B cell (primary cell): ENCODE results near the gene CLSTN2. TPM values are rescaled to one million over a fixed set of nuclear protein-coding genes. Genes with fewer than 3 reads are reported as not detected.

Experiments
- ATAC-seq: fragments of 200-7000 bp; cut with Tn5 transposase; one replicate; pipeline ENCODE4 v1.10.0; 2021; ENCODE audit warnings: low read depth, mild to moderate bottlenecking, moderate number of reproducible peaks, moderate library complexity
- CTCF ChIA-PET: fragments of 350-600 bp; sonication (Branson Sonifier 250); formaldehyde crosslinking; loops from one replicate; lab custom pipeline; 2021; ENCODE audit warnings: antibody characterized with exemption, inconsistent platforms; lab: Charles Lee
- POLR2A ChIA-PET: fragments of 350-600 bp; sonication (Branson Sonifier 250); formaldehyde crosslinking; loops from one replicate; lab custom pipeline; 2021; ENCODE audit warnings: antibody characterized with exemption; lab: Charles Lee
- DNase-seq: peaks from one replicate; pipeline ENCODE4 v3.0.0; 2013
- H2AFZ ChIP-seq: 2 replicates; pipeline ENCODE4 v1.6.1; 2012; ENCODE audit warnings: mild to moderate bottlenecking, low read depth, low read length; ENCODE audit not compliant: insufficient read depth, poor library complexity, severe bottlenecking
- H3K27ac ChIP-seq, 2 donors: 1 replicate in 1 of 2; 2 replicates in 1 of 2; pipeline ENCODE4 v1.5.1; 2012 to 2013; ENCODE audit warnings: low read length in 2 of 2, mild to moderate bottlenecking in 2 of 2, moderate library complexity in 1 of 2
- H3K27me3 ChIP-seq, 4 experiments: fragments of 200-600 bp in 1 of 4; sonication (generic) in 1 of 4; replicated peaks in 1 of 4; 1 replicate in 2 of 4; 2 replicates in 2 of 4; pipeline versions ENCODE4 v1.6.1 to v1.7.0; 2013 to 2016; ENCODE audit warnings: low read length in 3 of 4, mild to moderate bottlenecking in 2 of 4, mixed read lengths in 1 of 4, moderate library complexity in 1 of 4; ENCODE audit not compliant: insufficient read depth in 4 of 4, control insufficient read depth in 3 of 4; ENCODE audit errors: control extremely low read depth in 1 of 4
- H3K36me3 ChIP-seq, 2 experiments: replicated peaks in 1 of 2; 1 replicate in 1 of 2; 2 replicates in 1 of 2; pipeline versions ENCODE4 v1.6.1 to v1.7.1; 2013; ENCODE audit warnings: low read length in 1 of 2; ENCODE audit not compliant: insufficient read depth in 2 of 2, control insufficient read depth in 1 of 2; ENCODE audit errors: control extremely low read depth in 1 of 2, extremely low read depth in 1 of 2
- H3K4me1 ChIP-seq, 2 donors: fragments of 200-600 bp in 1 of 2; sonication (generic) in 1 of 2; 1 replicate in 1 of 2; 2 replicates in 1 of 2; pipeline versions ENCODE4 v1.5.1 to v1.6.1; 2013 to 2017; ENCODE audit warnings: low read length in 2 of 2; ENCODE audit not compliant: control insufficient read depth in 2 of 2, insufficient read depth in 2 of 2
- H3K4me2 ChIP-seq: replicated peaks from 2 replicates; pipeline ENCODE3; 2012; ENCODE audit warnings: mild to moderate bottlenecking, low read depth, low read length; ENCODE audit not compliant: poor library complexity, severe bottlenecking
- H3K4me3 ChIP-seq, 5 experiments: fragments of 200-600 bp in 1 of 5; sonication (generic) in 1 of 5; 1 replicate in 3 of 5; 2 replicates in 2 of 5; pipeline versions ENCODE4 v1.5.1 to v1.7.0; 2011 to 2016; ENCODE audit warnings: low read length in 4 of 5, mild to moderate bottlenecking in 4 of 5, low read depth in 2 of 5, control low read depth in 1 of 5, moderate library complexity in 1 of 5; ENCODE audit not compliant: insufficient read depth in 1 of 5; ENCODE audit errors: control extremely low read depth in 1 of 5, extremely low read depth in 1 of 5
- H3K79me2 ChIP-seq: fragments of 200-600 bp; sonication (generic); one replicate; pipeline ENCODE4 v1.6.0; 2016; ENCODE audit warnings: low read length; ENCODE audit not compliant: control insufficient read depth, insufficient read depth
- H3K9ac ChIP-seq: fragments of 200-600 bp; sonication (generic); 2 replicates; pipeline ENCODE4 v1.6.1; 2017; ENCODE audit warnings: mild to moderate bottlenecking, low read length, moderate library complexity
- H3K9me3 ChIP-seq, 3 donors: one replicate each; pipeline versions ENCODE4 v1.6.1 to v1.7.1; 2013; ENCODE audit warnings: low read length in 2 of 3; ENCODE audit not compliant: control insufficient read depth in 2 of 3, insufficient read depth in 1 of 3; ENCODE audit errors: control extremely low read depth in 1 of 3
- H4K20me1 ChIP-seq: 2 replicates; pipeline ENCODE4 v1.6.0; 2012; ENCODE audit warnings: mild to moderate bottlenecking, low read length; ENCODE audit not compliant: insufficient read depth, control insufficient read depth, poor library complexity, severe bottlenecking
- H3K27ac Mint-ChIP-seq: one replicate; pipeline ENCODE4 v1.8.0; 2021; ENCODE audit warnings: mixed read lengths
- H3K27me3 Mint-ChIP-seq: one replicate; pipeline ENCODE4 v1.8.0; 2021; ENCODE audit warnings: mixed read lengths
- H3K4me1 Mint-ChIP-seq: one replicate; pipeline ENCODE4 v1.8.0; 2021; ENCODE audit warnings: mixed read lengths
- H3K4me3 Mint-ChIP-seq: one replicate; pipeline ENCODE4 v1.8.0; 2021; ENCODE audit warnings: mixed read lengths
- H3K9me3 Mint-ChIP-seq: one replicate; pipeline ENCODE4 v1.8.0; 2022; ENCODE audit warnings: mixed read lengths; ENCODE audit not compliant: insufficient read depth
- CTCF ChIP-seq: fragments of 200-600 bp; IDR thresholded peaks from one replicate; pipeline ENCODE4 v1.8.0; 2022; ENCODE audit warnings: antibody characterized with exemption, mild to moderate bottlenecking
- EZH2 ChIP-seq: IDR thresholded peaks from 2 replicates; pipeline ENCODE4 v1.6.1; 2012; ENCODE audit warnings: borderline replicate concordance, low read depth, mild to moderate bottlenecking, moderate library complexity, low read length; ENCODE audit not compliant: insufficient read depth, poor library complexity, severe bottlenecking
- WGBS: methylation state at CpG from one replicate; pipeline ENCODE4 v1.1.5; 2013; ENCODE audit warnings: missing lambda C conversion rate; ENCODE audit not compliant: insufficient coverage; 5-methylcytosine and 5-hydroxymethylcytosine counted together
- intact Hi-C: fragments of 100-400 bp; cut with micrococcal nuclease; formaldehyde crosslinking; loops from one replicate; pipeline ENCODE4 v1.10.0; 2022
- polyA plus RNA-seq: library from polyadenylated mRNA; depleted of rRNA; stranded (reverse); fragments of >200 nt; gene quantifications from 2 replicates; pipeline ENCODE4 v1.2.3, GENCODE V29; 2012
- total RNA-seq, 2 donors: library from RNA; stranded (reverse); fragments of 120-200 nt in 1 of 2; gene quantifications; 1 replicate in 1 of 2; 2 replicates in 1 of 2; pipeline versions ENCODE4 v1.2.3 to v1.2.4, GENCODE V29; 2013 to 2022

CLSTN2 gene
- total and polyA plus RNA-seq, 2 donors (not counting 1 experiment from before 2014, with no cell fraction given), result not detected

- Mint-ChIP-seq H3K27ac (no peak overlapping the region), H3K4me3 (no peak overlapping the region), H3K9me3 (no peaks in the 10 kb centered on the region), H3K4me1 (no peaks in the 10 kb centered on the region), H3K27me3 (no peaks in the 10 kb centered on the region)
- WGBS, result 100% methylated on average over 2 of the region's 2 CpGs
- DNase-seq (no peak), ATAC-seq (no peak)
- H3K4me1 ChIP-seq, result no peaks in the 10 kb centered on the region
- H3K9ac ChIP-seq, result no peak overlapping the region
- ChIA-PET CTCF (no interaction called here), POLR2A (no interaction called here)
- H2AFZ ChIP-seq, result no peak overlapping the region
- no peaks in the 10 kb centered on the region for H3K79me2 ChIP-seq
- H3K36me3 ChIP-seq, result no peaks in the 10 kb centered on the region
- H3K27me3 ChIP-seq, result no peaks in the 10 kb centered on the region
- TF ChIP-seq EZH2, result no peak
- no peak for TF ChIP-seq CTCF
- no peak overlapping the region for H3K4me3 ChIP-seq
- H3K4me2 ChIP-seq, result no peak overlapping the region
- H3K9me3 ChIP-seq, result peaks cover 0 to 2% (median 0%) of the 10 kb centered on the region in 3 donors
- no peak overlapping the region for H3K27ac ChIP-seq
- intact Hi-C loops, result no loop called here
- H4K20me1 ChIP-seq, result no peaks in the 10 kb centered on the region
Observed at GRCh38 chr3:140470962-140471361, 536.0 kb downstream of the CLSTN2 start.

DNA sequence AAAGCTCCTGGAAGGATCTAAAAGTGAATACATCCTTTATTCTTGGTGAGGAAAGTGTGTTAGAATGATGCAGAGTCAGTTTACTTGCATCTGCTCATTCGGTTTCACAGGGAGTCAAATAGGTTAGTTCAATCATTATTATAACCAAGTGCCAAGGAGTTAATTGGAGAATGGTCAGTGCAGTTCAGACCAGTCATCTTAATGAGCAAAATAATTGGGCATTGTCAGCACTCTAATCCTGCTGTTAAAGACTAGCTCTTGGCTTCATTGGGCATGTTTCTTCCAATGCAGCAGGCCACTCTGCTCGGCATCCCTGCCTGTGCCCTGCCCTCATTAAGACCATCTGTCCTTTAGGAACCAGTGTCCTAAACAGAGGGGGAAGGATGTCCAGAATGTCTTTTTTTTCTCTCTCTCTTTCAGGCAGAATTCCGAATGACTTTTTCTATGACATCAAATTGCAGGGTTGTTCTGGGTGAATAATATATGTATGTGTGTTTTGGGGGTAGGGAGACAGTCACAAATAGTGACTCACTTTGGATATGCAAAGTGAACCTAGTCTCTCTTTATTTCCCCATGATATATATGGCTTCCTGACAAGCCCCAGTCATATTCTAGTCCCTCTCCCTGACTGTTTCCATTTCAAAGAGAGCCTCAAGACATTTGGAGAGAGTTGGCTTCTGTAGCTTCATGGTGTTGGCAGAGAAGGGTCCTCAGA is 537.5 kb downstream of the CLSTN2 start:
- Histone ChIP-seq H3K27ac (no peak overlapping the region), H3K27me3 (no peaks in the 10 kb centered on the region), H3K4me1 (no peaks in the 10 kb centered on the region), H3K4me2 (no peak overlapping the region), H4K20me1 (no peaks in the 10 kb centered on the region), H3K79me2 (no peaks in the 10 kb centered on the region), H3K4me3 (no peak overlapping the region), H3K9me3 (peaks cover 0 to 2% (median 0%) of the 10 kb centered on the region in 3 donors), H3K36me3 (no peaks in the 10 kb centered on the region), H3K9ac (no peak overlapping the region), H2AFZ (no peak overlapping the region)
- no peak for ATAC-seq
- no peaks in the 10 kb centered on the region for H3K27me3 Mint-ChIP-seq
- no peaks in the 10 kb centered on the region for H3K9me3 Mint-ChIP-seq
- intact Hi-C loops, result no loop called here
- H3K4me1 Mint-ChIP-seq, result no peaks in the 10 kb centered on the region
- POLR2A ChIA-PET, result no interaction called here
- CTCF ChIA-PET, result no interaction called here
- TF ChIP-seq EZH2, result no peak
- no peak for TF ChIP-seq CTCF
- no peak for DNase-seq
- WGBS, result 100% methylated on average over 1 of the region's 3 CpGs
- no peak overlapping the region for H3K4me3 Mint-ChIP-seq
- no peak overlapping the region for H3K27ac Mint-ChIP-seq
